Liver (tissue), 9 donors: ENCODE data around the gene NPAS1. TPM values are rescaled to one million over a fixed set of nuclear protein-coding genes. Genes with fewer than 3 reads are reported as not detected.
A peak's percentile ranks its signal among the peaks of the same experiment; 100 is the strongest.

ENCODE experiments used
- DNase-seq: peaks from one replicate; pipeline ENCODE4 v3.0.0-alpha.2; 2017; ENCODE audit warnings: low spot score
- H3K27ac ChIP-seq, 2 donors: one replicate each; pipeline ENCODE4 v1.7.0; 2013; ENCODE audit warnings: inconsistent platforms in 2 of 2, low read length in 2 of 2, control low read depth in 1 of 2, low read depth in 1 of 2, mild to moderate bottlenecking in 1 of 2
- H3K27me3 ChIP-seq, 4 donors: one replicate each; pipeline versions ENCODE4 v1.6.1 to v1.7.0; 2013; ENCODE audit warnings: low read length in 3 of 4, inconsistent platforms in 1 of 4, mild to moderate bottlenecking in 1 of 4, moderate library complexity in 1 of 4; ENCODE audit not compliant: control insufficient read depth in 4 of 4, insufficient read depth in 4 of 4
- H3K36me3 ChIP-seq, 4 donors: one replicate each; pipeline versions ENCODE4 v1.6.1 to v1.7.0; 2013; ENCODE audit warnings: low read length in 3 of 4, mild to moderate bottlenecking in 3 of 4, low read depth in 1 of 4, moderate library complexity in 1 of 4; ENCODE audit not compliant: control insufficient read depth in 4 of 4, insufficient read depth in 3 of 4
- H3K4me1 ChIP-seq, 4 donors: one replicate each; pipeline versions ENCODE4 v1.6.1 to v1.7.0; 2013; ENCODE audit warnings: low read length in 3 of 4, mild to moderate bottlenecking in 3 of 4, moderate library complexity in 1 of 4; ENCODE audit not compliant: control insufficient read depth in 4 of 4, insufficient read depth in 4 of 4
- H3K4me3 ChIP-seq, 3 donors: one replicate each; pipeline versions ENCODE4 v1.6.1 to v1.7.0; 2013; ENCODE audit warnings: low read length in 3 of 3, control low read depth in 1 of 3, low read depth in 1 of 3, mild to moderate bottlenecking in 1 of 3
- H3K9ac ChIP-seq, 2 donors: one replicate each; pipeline ENCODE4 v1.7.0; 2013; ENCODE audit warnings: low read length in 2 of 2, mild to moderate bottlenecking in 2 of 2, moderate library complexity in 2 of 2, control low read depth in 1 of 2, low read depth in 1 of 2
- H3K9me3 ChIP-seq, 4 donors: one replicate each; pipeline versions ENCODE4 v1.6.1 to v1.7.0; 2013; ENCODE audit warnings: low read length in 3 of 4; ENCODE audit not compliant: control insufficient read depth in 4 of 4
- EGR1 ChIP-seq, 2 donors: IDR thresholded peaks; 2 replicates each; pipeline ENCODE4 v1.6.1; 2016 to 2018; ENCODE audit warnings: antibody characterized with exemption in 2 of 2, low read depth in 2 of 2
- FOXA1 ChIP-seq: IDR thresholded peaks from 2 replicates; pipeline ENCODE4 v1.6.1; 2016; ENCODE audit warnings: antibody characterized with exemption
- FOXA2 ChIP-seq: IDR thresholded peaks from 2 replicates; pipeline ENCODE4 v1.6.1; 2016; ENCODE audit warnings: antibody characterized with exemption
- GABPA ChIP-seq, 2 donors: IDR thresholded peaks in 1 of 2; conservative IDR thresholded peaks in 1 of 2; 2 replicates each; pipeline ENCODE4 v1.6.1; 2016; ENCODE audit warnings: antibody characterized with exemption in 2 of 2, mild to moderate bottlenecking in 1 of 2, moderate library complexity in 1 of 2
- HNF4A ChIP-seq, 2 donors: conservative IDR thresholded peaks; 2 replicates each; pipeline ENCODE4 v1.6.1; 2016; ENCODE audit warnings: antibody characterized with exemption in 2 of 2, mild to moderate bottlenecking in 2 of 2
- HNF4G ChIP-seq: IDR thresholded peaks from 2 replicates; pipeline ENCODE4 v1.6.1; 2016; ENCODE audit warnings: antibody characterized with exemption
- JUND ChIP-seq, 2 donors: IDR thresholded peaks; 2 replicates each; pipeline ENCODE4 v1.6.1; 2016; ENCODE audit warnings: antibody characterized with exemption in 2 of 2
- NR2F2 ChIP-seq: IDR thresholded peaks from 2 replicates; pipeline ENCODE4 v1.6.1; 2016; ENCODE audit warnings: antibody characterized with exemption
- RAD21 ChIP-seq, 2 donors: IDR thresholded peaks; 2 replicates each; pipeline ENCODE4 v1.6.1; 2016; ENCODE audit warnings: antibody characterized with exemption in 2 of 2, mild to moderate bottlenecking in 2 of 2
- RXRA ChIP-seq, 2 donors: IDR thresholded peaks; 2 replicates each; pipeline ENCODE4 v1.6.1; 2017 to 2018; ENCODE audit warnings: antibody characterized with exemption in 2 of 2, mild to moderate bottlenecking in 1 of 2
- SP1 ChIP-seq: IDR thresholded peaks from 2 replicates; pipeline ENCODE4 v1.6.1; 2018; ENCODE audit warnings: antibody characterized with exemption, mild to moderate bottlenecking
- TAF1 ChIP-seq: conservative IDR thresholded peaks from 2 replicates; pipeline ENCODE4 v1.6.1; 2016; ENCODE audit warnings: antibody characterized with exemption, mild to moderate bottlenecking
- YY1 ChIP-seq: IDR thresholded peaks from 2 replicates; pipeline ENCODE4 v1.6.1; 2016; ENCODE audit warnings: antibody characterized with exemption, mild to moderate bottlenecking
- WGBS: extraction: QIAGEN DNeasy Blood & Tissue Kit; methylation state at CpG from one replicate; pipeline ENCODE4 v1.1.7; 2013; 5-methylcytosine and 5-hydroxymethylcytosine counted together
- polyA plus RNA-seq, 2 donors: library from polyadenylated mRNA; stranded (reverse) in 1 of 2; unstranded in 1 of 2; fragments of 200-250 nt in 1 of 2; fragments of >200 nt in 1 of 2; fragmentation: Nextera tagmentation in 1 of 2; extraction: Ambion mirVana in 1 of 2; gene quantifications; one replicate each; pipeline versions ENCODE4 v1.2.1 to v1.2.3, GENCODE V29; 2013 to 2015
- total RNA-seq, 2 donors: library from RNA; depleted of rRNA; stranded (reverse); fragments of >200 nt; gene quantifications; one replicate each; pipeline ENCODE4 v1.2.3, GENCODE V29; 2014
- TF ChIP-seq, protein P1 (sequence below): IDR thresholded peaks from 2 replicates; pipeline ENCODE4 v1.6.1; 2016; ENCODE audit warnings: antibody characterized with exemption, mild to moderate bottlenecking
- TF ChIP-seq, protein P2 (sequence below): fragments of 150-350 bp; IDR thresholded peaks from 2 replicates; pipeline ENCODE4 v1.5.1; 2017; ENCODE audit warnings: improper control_type of control experiment, low read depth, low read length; ENCODE audit not compliant: missing input control
- TF ChIP-seq, protein P3 (sequence below): IDR thresholded peaks from 2 replicates; pipeline ENCODE4 v1.6.1; 2016; ENCODE audit warnings: antibody characterized with exemption
- TF ChIP-seq, protein P4 (sequence below): IDR thresholded peaks from 2 replicates; pipeline ENCODE4 v1.6.1; 2016; ENCODE audit warnings: antibody characterized with exemption
- TF ChIP-seq, protein P5 (sequence below): IDR thresholded peaks from 2 replicates; pipeline ENCODE4 v1.6.1; 2016; ENCODE audit warnings: antibody characterized with exemption
- donor health status: healthy.
- donor health status: healthy.
- donor health status: healthy.
- donor health status: healthy.
- donor health status: healthy.

NPAS1 gene
- total and polyA plus RNA-seq, 4 donors: 0.22 TPM; not detected in 3

DNA sequence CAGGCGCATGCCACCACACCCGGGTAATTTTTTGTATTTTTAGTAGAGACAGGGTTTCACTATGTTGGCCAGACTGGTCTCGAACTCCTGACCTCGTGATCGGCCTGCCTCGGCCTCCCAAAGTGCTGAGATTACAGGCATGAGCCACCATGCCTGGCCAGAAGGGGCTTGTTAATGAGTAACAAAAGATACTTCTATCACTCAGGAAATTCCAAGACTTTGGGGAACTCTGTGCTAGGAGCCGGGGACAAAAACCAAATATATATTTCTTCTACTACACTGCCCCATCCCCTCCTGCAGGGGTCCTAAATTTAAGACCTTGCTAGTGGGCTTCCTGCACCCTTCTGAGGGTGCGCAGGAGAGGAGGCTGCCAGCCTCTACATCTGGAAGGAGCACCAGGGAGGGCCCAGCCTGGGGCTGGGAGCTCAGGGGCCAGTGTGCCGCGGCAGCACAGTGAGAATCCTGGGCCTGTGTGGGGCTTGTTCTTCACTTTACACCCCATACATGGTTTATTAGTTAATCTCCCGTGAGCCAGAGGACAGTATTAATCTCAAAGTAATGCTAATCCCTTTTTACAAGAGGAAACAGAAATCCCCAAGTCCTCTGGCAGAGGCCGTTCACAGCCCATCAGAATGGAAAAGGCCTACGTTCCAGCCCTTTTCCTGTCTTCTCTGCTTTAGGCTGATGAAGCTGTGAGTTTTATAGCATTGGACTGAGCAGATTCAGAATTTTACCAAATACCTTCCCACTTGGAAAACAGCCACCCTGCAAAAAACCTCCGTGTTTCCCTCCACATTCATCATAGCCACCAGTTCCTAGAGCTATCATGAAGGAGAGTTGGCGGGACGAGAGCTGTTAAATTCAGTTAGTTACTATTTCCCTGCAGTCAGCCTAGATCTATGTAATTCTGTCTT, 44.4 kb upstream of the NPAS1 start:
- Histone ChIP-seq H3K36me3 (no peaks in the 10 kb centered on the region), H3K27ac (peak overlapping the region; percentile 50 to 79), H3K4me1 (peaks cover 11 to 39% (median 31%) of the 10 kb centered on the region in 4 donors), H3K27me3 (no peaks in the 10 kb centered on the region), H3K9ac (peak overlapping the region in 1 of 2 donors; percentile 24), H3K4me3 (no peak overlapping the region), H3K9me3 (no peaks in the 10 kb centered on the region)
- DNase-seq: no peak
- TF ChIP-seq, protein P1, sequence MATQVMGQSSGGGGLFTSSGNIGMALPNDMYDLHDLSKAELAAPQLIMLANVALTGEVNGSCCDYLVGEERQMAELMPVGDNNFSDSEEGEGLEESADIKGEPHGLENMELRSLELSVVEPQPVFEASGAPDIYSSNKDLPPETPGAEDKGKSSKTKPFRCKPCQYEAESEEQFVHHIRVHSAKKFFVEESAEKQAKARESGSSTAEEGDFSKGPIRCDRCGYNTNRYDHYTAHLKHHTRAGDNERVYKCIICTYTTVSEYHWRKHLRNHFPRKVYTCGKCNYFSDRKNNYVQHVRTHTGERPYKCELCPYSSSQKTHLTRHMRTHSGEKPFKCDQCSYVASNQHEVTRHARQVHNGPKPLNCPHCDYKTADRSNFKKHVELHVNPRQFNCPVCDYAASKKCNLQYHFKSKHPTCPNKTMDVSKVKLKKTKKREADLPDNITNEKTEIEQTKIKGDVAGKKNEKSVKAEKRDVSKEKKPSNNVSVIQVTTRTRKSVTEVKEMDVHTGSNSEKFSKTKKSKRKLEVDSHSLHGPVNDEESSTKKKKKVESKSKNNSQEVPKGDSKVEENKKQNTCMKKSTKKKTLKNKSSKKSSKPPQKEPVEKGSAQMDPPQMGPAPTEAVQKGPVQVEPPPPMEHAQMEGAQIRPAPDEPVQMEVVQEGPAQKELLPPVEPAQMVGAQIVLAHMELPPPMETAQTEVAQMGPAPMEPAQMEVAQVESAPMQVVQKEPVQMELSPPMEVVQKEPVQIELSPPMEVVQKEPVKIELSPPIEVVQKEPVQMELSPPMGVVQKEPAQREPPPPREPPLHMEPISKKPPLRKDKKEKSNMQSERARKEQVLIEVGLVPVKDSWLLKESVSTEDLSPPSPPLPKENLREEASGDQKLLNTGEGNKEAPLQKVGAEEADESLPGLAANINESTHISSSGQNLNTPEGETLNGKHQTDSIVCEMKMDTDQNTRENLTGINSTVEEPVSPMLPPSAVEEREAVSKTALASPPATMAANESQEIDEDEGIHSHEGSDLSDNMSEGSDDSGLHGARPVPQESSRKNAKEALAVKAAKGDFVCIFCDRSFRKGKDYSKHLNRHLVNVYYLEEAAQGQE: no peak
- TF ChIP-seq FOXA1: no peak
- TF ChIP-seq HNF4G: no peak
- TF ChIP-seq YY1: no peak
- no peak for TF ChIP-seq RXRA (IDR thresholded peaks at IDR 0.05)
- TF ChIP-seq RAD21 (IDR thresholded peaks at IDR 0.05): no peak
- TF ChIP-seq GABPA (IDR thresholded peaks at IDR 0.05 in 1 of 2, conservative IDR thresholded peaks at IDR 0.05 in 1 of 2): no peak
- TF ChIP-seq FOXA2: no peak
- no peak for TF ChIP-seq JUND (IDR thresholded peaks at IDR 0.05)
- no peak for TF ChIP-seq EGR1 (IDR thresholded peaks at IDR 0.05; ENCODE audit: low read depth in 2 of 2)
- TF ChIP-seq, protein P2, sequence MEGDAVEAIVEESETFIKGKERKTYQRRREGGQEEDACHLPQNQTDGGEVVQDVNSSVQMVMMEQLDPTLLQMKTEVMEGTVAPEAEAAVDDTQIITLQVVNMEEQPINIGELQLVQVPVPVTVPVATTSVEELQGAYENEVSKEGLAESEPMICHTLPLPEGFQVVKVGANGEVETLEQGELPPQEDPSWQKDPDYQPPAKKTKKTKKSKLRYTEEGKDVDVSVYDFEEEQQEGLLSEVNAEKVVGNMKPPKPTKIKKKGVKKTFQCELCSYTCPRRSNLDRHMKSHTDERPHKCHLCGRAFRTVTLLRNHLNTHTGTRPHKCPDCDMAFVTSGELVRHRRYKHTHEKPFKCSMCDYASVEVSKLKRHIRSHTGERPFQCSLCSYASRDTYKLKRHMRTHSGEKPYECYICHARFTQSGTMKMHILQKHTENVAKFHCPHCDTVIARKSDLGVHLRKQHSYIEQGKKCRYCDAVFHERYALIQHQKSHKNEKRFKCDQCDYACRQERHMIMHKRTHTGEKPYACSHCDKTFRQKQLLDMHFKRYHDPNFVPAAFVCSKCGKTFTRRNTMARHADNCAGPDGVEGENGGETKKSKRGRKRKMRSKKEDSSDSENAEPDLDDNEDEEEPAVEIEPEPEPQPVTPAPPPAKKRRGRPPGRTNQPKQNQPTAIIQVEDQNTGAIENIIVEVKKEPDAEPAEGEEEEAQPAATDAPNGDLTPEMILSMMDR: no peak
- TF ChIP-seq, protein P3, sequence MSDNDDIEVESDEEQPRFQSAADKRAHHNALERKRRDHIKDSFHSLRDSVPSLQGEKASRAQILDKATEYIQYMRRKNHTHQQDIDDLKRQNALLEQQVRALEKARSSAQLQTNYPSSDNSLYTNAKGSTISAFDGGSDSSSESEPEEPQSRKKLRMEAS: no peak
- TF ChIP-seq, protein P4, sequence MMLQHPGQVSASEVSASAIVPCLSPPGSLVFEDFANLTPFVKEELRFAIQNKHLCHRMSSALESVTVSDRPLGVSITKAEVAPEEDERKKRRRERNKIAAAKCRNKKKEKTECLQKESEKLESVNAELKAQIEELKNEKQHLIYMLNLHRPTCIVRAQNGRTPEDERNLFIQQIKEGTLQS: no peak
- TF ChIP-seq TAF1: no peak
- TF ChIP-seq, protein P5, sequence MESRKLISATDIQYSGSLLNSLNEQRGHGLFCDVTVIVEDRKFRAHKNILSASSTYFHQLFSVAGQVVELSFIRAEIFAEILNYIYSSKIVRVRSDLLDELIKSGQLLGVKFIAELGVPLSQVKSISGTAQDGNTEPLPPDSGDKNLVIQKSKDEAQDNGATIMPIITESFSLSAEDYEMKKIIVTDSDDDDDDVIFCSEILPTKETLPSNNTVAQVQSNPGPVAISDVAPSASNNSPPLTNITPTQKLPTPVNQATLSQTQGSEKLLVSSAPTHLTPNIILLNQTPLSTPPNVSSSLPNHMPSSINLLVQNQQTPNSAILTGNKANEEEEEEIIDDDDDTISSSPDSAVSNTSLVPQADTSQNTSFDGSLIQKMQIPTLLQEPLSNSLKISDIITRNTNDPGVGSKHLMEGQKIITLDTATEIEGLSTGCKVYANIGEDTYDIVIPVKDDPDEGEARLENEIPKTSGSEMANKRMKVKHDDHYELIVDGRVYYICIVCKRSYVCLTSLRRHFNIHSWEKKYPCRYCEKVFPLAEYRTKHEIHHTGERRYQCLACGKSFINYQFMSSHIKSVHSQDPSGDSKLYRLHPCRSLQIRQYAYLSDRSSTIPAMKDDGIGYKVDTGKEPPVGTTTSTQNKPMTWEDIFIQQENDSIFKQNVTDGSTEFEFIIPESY: no peak
- TF ChIP-seq NR2F2: no peak
- TF ChIP-seq HNF4A (conservative IDR thresholded peaks at IDR 0.05): no peak
- TF ChIP-seq SP1: no peak
- WGBS: 70% methylated on average over 16 of the region's 16 CpGs
